Measurements from ENCODE around the gene DLL3.

Gene DLL3

DNA sequence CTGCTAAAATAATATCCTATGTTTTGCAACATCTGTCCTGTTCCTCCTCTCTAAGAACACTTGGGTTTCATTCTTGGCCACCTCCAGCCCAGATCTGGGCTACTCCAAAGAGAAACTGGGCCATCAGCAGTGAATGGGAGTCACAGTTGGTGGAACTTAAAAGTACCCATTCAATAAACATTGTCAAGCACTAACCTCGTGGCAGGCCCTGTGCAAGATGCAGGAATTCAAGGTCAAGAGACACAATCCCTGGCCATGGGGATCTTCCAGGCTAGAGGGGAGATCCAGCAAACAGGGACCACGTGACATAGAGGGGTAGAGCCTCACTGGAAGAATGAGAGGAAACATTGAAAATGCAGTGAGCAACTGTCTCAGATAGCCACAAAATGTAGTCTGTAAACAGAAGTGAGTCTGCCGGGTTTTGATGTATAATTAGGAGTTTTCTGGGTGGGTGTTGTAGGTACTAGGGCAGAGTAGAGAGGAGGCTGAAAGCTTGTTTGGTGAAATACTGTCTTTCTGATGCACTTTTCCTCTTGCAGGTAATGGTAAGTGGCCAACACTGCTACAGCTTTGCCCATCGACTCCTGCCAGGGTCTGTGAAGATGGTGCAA is 56.1 kb downstream of the DLL3 start:
- no peak for DNase-seq (ENCODE audit: low read depth)

DNA sequence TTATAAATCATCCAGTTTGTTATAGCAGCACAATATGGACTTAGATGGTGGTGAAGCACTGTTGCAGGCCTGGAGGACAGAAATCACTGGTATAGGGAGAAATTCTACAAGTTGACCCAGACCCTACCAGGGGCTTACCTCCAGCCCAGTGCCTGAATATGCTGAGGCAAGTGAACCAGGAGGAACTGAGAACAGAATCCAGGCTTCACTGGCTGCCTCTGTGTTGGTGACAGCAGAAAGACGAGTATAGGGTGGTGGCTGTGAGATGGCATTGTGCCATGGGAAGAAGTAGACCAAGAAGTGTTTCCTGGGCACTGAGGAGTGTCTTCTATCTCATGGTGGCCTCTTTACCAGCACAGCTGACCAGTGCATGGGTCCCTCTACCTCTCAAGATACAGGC is 57.1 kb downstream of the DLL3 start:
- no peak for DNase-seq (ENCODE audit: low read depth)

Measured in non-pigmented ciliary epithelial cell (primary cell).